Left renal pelvis (tissue), 4 donors: ENCODE results near the gene HK1. TPM values are rescaled to one million over a fixed set of nuclear protein-coding genes. Genes with fewer than 3 reads are reported as not detected.
"Not testable (repeated sequence)": the region's sequence is repeated elsewhere in the genome, so short reads cannot be mapped to it uniquely, and the experiment has no call there.

ENCODE experiments used
- DNase-seq, 4 donors: peaks; one replicate each; pipeline ENCODE4 v3.0.0-alpha.2; 2013; ENCODE audit warnings: low read depth in 4 of 4, low spot score in 3 of 4
- polyA plus RNA-seq, 4 donors: library from polyadenylated mRNA; unstranded; fragments of 120-200 nt; gene quantifications; one replicate each; pipeline ENCODE4 v1.2.1, GENCODE V29; 2013; ENCODE audit not compliant: insufficient read length in 4 of 4

HK1 gene
- polyA plus RNA-seq, 4 donors = 38.0 to 53.7 (median 52.3) TPM

GRCh38 chr10:69306421-69306820 is 28.1 kb downstream of the HK1 start:
- DNase-seq = no peak

DNA sequence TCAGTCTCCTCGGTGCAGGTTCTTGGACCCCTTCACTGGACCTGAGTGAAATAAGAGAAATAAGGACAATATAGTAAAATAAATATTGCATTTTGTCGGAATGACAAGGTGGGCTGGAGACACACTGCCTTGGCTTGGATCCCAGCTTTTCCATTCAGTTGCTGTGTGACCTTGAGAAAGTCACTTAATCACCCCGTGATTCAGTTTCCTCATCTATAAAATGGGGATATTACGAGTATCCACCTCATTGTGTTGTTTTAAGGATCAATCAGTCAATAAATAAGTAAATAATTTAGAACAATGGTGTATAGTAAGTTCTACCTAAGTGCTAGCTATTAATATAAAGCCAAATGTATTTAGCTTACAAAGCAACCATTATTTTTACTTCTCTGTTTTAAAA is 29.1 kb downstream of the HK1 start:
- no peak for DNase-seq

DNA sequence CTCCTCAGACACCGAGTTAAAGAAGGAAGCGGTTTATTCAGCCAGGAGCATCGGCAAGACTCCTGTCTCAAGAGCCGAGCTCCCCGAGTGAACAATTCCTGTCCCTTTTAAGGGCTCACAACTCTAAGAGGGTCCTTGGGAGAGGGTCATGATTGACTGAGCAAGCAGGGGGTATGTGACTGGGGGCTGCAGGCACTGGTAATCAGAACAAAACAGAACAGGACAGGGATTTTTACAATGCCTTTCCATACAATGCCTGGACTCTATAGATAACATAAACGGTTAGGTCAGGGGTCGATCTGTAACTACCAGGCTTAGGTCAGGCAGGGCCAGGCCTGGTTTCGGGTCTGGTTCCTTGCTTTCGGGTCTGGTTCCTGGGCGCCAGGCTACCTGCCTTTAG is 30.0 kb downstream of the HK1 start:
- DNase-seq = not testable (repeated sequence)

DNA sequence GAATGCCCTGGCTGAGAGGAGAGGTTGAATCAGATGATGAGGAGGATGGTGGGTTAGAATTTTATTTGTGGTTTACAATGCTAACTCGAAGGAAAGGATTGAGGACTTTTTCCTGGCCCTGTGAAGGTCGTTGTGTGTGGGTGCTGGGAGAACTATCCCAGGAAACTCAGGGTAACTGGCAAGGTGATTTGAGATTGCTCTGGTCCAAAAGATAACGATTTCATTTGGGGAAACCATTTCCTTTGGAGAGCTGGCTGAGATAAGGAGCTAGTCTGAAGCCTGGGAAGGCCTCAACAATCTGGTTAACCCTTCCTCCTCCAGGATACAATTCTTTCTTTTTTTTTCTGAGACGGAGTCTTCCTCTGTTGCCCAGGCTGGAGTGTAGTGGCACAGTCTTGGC is 33.0 kb downstream of the HK1 start:
- DNase-seq = no peak

DNA sequence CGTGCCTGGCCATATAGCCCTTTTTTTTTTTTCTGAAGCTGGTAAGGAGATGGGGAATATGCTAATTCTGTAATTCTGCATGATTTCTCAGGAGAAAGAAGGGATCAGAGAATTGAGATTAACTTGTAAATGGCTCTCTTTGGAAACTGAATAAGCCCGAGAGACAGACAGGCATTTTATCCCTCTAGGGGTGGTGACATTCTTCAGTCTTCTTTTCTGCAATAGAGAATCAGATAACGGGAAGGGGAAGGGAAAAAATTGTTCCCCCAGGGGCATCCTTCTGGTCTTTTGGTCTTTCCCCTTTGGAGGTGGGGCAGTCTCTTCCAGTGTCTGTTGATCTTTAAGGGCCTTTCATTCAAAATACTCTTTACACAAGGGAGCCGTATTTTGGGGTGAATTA is 34.2 kb downstream of the HK1 start:
- DNase-seq = no peak

- DNase-seq = no peak
These were observed 36.8 kb downstream of the HK1 start for GRCh38 chr10:69315100-69315542.

- DNase-seq = no peak
These were observed 37.5 kb downstream of the HK1 start for GRCh38 chr10:69315610-69316312.

GRCh38 chr10:69316313-69317059 is 38.2 kb downstream of the HK1 start:
- DNase-seq = no peak

DNA sequence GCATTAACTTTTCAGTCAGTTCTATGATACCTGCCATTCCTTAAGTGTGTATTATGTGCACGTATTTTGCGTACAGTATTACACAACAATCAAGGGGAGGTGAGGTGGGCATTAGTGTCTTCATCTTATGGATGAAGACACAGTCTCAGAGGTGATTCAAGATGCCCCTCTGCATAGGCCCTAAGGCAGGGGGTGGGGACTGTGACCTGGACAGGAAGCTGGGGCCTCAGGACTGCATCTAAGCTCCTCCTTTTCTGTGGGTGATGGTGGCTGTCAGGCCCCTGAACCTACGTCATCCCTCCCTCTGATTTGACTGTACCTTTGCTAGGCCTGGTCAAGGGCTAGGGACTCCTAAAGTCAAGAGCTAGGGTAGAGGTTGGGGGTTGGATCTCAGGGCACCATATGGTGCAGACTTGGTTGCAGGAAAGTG is 38.9 kb downstream of the HK1 start:
- no peak for DNase-seq

- no peak for DNase-seq
These were observed 39.4 kb downstream of the HK1 start for GRCh38 chr10:69317626-69318105.

- peak in 3 of 4 donors; percentile 82 to 84 (median 82) for DNase-seq
These were observed 40.0 kb downstream of the HK1 start for GRCh38 chr10:69318106-69318866.

DNA sequence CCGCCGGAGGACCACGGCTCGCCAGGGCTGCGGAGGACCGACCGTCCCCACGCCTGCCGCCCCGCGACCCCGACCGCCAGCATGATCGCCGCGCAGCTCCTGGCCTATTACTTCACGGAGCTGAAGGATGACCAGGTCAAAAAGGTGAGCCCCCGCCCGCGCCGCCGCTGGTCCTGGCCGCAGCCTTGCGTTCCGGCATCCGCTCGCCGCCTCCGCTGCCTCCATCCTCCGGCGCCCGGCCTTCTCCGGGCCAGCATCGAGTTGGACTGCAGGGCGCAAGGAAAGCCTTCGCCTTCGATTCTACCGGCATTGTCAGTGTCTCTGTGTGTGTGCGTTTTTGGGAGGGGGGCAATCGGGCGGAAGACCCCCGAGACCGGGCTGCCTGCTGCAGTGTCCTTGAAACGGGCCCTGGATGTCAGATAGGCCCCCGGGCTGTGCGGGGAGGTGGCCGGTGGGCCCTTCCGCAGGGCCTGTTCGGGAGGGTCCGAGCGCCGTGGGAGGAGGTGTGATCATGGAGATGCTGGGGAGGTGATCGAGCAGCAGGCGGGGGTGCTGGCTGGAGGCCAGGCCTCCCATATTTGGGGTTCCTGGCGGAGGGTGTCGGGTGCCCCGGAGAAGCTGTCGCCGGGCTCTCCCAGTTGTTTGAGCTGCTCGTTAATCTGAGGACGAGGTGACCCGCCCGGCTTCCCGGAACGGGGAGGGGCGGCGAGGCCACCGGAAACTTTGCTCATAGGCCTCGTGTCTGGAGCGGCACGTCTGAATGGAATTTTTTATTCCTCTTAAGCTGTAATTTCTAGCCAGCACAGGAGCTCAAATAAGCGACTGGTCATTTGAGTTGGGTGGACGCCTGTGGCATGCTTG is 40.8 kb downstream of the HK1 start:
- DNase-seq = peak in 1 of 4 donors; percentile 35

- no peak for DNase-seq
These were observed 41.6 kb downstream of the HK1 start for GRCh38 chr10:69319841-69320316.

DNA sequence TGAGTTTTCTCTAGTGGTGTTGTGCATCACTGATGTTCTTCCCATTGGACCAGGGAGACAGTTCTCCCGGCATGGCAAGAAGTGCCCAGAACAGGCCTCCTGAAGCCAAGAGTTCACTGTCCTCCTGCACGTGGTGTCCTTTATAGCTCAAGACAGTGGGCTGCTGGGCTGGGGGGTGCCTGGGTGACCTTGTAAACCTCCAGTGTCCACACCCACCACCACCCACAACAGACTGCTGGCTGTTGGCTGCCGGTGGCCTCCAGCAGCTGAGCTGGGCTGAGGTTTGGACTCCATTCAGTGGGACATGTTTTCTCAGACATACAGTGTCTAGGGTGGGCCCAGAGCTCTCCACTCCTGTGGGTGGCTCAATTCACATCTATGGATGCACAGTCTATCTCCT is 42.2 kb downstream of the HK1 start:
- no peak for DNase-seq

- no peak for DNase-seq
These were observed 42.9 kb downstream of the HK1 start for GRCh38 chr10:69321039-69321715.

GRCh38 chr10:69321865-69322264 is 43.6 kb downstream of the HK1 start:
- no peak for DNase-seq

GRCh38 chr10:69322346-69322745 is 44.0 kb downstream of the HK1 start:
- DNase-seq = not testable (repeated sequence)

DNA sequence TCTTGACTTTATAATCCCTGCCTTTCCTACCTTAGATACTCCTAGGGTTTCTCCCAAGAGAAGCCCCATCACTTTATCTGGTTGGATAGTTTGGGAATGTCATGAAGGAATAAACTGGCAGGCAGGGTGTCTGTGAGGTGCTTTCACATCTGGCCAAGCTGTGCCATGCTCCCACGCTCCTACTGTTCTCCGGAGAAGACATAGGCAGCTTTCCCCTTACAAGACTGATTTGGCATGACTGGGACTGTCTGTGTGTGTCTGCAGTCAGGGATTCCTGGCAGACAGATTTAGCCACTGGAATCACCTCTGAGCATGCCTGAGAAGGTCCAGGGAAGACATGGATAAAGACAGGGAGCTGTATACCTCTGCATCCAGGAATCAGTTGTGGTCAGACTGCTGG is 45.3 kb downstream of the HK1 start:
- DNase-seq = no peak

DNA sequence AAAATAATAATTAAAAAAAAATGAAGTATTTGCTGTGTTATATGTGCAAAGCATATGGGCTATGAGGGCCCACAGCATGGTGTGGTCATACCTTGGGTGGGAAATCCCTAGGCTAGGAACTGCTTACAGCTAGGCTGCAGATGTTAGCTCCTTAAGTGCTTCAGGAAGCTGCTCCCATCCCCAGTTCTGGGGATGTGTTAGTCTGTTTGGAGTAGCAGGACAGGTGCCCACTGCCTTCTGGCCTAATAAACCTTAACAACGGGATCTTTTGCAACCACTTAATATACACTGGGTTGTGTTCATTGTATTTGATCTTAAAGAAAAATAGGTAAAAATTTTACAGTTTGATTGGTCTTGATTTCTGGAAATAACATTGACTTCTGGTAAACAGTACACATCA is 46.3 kb downstream of the HK1 start:
- no peak for DNase-seq
